Mammary epithelial cell (primary cell): Measurements from ENCODE around the gene ANGEL1.

Experiments
- CTCF ChIP-seq, 2 donors: IDR thresholded peaks in 1 of 2; conservative IDR thresholded peaks in 1 of 2; 2 replicates each; pipeline ENCODE4 v1.5.1; 2011 to 2012; ENCODE audit warnings: inconsistent platforms in 2 of 2, low read length in 2 of 2, mild to moderate bottlenecking in 2 of 2, control low read depth in 1 of 2, low read depth in 1 of 2; ENCODE audit not compliant: insufficient read depth in 1 of 2; ENCODE audit errors: extremely low read depth in 1 of 2
- EZH2 ChIP-seq: IDR thresholded peaks from 2 replicates; pipeline ENCODE4 v1.6.1; 2012; ENCODE audit warnings: low read length, inconsistent platforms, borderline replicate concordance

- TF ChIP-seq CTCF (conservative IDR thresholded peaks at IDR 0.05 in 1 of 2, IDR thresholded peaks at IDR 0.05 in 1 of 2; ENCODE audit: extremely low read depth in 1 of 2, insufficient read depth in 1 of 2, low read depth in 1 of 2, low read length in 2 of 2), result no peak
- TF ChIP-seq EZH2, result no peak
These were observed 30.4 kb downstream of the ANGEL1 start for GRCh38 chr14:76782115-76782884.
